Fibroblast of skin of right quadriceps (primary cell): ENCODE data around the gene CCNL2.

Experiments
- DNase-seq: peaks from one replicate; pipeline ENCODE4 v3.0.0-alpha.2; 2013

The CCNL2 gene

DNA sequence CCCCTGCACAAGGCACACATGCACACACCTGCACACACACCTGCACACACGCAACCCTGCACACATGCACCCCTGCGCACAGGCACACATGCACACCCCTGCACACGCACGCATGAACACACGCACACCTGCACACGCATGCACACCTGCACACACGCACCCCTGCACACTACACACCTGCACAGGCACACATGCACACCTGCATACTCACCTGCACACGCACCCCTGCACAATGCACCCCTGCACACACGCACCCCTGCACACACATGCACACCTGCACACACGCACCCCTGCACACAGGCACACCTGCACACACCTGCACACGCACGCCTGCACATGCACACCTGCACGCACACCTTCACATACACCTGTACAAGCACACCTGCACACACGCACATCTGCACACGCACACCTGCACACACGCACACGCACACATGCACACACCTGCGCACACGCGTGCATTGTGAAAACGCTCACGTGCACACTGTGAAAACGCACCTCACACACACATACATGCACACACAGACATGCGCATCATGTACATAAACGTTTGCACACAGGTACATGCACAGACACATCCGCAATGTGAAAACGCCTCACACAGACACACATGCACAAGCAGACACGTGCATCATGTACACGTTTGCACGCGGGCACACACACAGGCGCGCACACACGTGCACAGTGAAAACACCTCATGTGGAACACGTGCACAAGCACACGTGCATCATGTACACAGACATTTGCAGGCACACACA lies 58.2 kb downstream of the CCNL2 start:
- no peak for DNase-seq

DNA sequence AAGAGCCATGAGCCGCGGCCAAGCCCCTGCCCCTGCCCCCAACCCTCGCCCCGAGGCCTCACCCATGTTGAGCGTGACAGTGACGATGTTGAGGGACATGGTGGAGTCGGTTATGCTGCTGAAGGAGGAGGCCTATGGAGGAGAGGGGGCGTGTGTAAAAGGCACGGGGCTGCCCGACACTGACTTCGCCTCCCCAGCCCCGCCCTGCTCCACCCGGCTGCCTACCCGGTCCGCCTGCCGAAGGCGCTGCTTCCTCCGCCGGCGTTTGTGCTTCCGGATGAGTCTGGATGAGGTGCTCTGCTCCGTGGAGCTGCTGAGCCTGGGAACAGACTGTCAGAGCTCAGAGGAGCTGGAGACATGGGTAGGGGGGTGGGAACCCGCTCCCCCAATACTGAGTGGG lies 59.0 kb downstream of the CCNL2 start:
- DNase-seq: no peak

- no peak for DNase-seq
Measured at GRCh38 chr1:1338278-1338677, 60.9 kb downstream of the CCNL2 start.

- no peak for DNase-seq
Measured at GRCh38 chr1:1337793-1338147, 61.4 kb downstream of the CCNL2 start.

DNA sequence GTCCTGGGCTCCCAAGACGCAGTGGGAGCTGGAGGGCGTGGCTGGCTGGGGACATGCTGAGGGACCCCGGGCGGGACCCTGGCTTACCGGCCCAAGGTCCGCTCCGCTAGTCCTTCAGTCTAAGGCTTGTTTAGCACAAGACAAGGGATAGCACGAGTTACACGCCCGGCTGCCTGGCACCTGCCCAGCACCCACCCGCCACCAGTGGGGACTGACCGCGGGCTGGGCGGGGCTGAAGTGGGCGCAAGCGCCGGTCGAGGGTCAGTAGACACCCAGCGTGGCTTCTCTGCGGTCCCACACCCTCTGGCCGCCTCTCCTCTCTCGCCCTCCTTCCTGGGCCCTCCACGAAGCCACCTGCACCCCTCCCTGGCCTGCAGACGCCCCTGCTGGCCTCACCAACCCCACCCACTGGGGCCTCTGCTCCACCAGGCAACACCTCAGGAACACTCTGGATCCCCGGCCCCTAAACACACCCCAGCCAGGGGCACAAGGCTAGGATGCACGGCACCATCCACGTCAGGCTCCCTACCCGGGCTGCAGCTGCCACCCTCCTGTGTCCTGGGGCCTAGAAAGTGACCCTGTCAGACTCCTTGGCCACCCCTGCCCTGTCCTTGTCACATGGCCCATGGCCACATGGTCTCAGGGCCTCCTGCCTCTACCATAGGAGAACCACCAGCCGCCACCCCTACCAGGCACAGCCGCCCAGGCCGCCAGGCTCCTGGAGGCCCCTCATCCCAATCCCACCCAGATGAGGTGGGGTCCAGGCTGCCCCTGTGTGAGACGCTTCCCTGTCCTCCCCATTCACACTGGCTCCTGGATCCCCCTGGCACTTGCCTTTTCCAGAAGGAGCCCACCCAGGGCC lies 62.0 kb downstream of the CCNL2 start:
- DNase-seq: no peak

DNA sequence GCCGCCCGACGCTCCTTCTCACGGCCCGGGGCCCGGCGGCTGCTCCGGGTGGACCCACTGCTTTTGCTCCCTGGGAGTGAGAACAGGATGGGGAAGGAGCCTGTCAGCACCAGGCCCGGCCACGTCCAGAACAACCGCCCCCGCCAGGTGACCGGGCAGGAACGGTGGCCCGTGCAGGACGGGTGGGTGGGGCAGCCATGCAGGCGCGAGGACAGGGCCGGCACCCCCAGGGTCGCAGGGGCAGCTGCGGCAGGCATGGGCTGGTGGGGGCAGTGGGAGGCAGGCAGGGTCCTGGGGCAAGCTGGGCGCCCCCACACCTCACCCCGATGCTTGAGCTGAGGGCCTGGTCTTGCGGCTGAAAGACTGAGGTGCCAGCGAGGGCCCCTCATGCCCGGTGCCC lies 62.7 kb downstream of the CCNL2 start:
- no peak for DNase-seq

DNA sequence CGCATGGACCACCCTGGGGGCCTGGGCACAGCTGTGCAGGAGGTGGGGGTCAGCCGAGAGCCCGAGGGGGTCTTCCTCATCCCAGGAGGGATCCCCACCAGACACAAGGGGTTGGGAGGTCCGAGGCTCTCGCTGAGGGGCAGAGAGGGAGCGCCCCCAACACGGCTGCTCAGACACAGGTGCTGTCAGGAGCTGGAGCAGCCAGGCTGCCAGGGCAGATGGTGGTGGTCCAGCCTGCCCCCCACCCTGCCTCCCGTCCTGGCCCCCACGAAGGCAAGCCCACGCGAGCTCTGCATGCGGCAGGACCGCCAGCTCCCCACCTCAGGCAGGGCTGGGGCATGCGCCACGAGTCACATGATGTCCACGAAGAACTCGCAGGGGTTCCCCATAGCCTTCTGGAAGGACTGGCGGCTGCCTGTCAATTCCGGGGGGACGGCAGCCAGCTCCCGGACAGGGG lies 63.3 kb downstream of the CCNL2 start:
- no peak for DNase-seq
